Caco-2 (cell line): ENCODE data around the gene FLOT2. TPM values are rescaled to one million over a fixed set of nuclear protein-coding genes. Genes with fewer than 3 reads are reported as not detected.

Experiments used
- BruUV-seq: library from RNA; stranded (reverse); fragments of 400-500 nt; replicated peaks from 2 replicates; lab custom pipeline; 2021; lab: Mats Ljungman, UMichigan
- CTCF ChIA-PET: fragments of 300-600 bp; sonication (Branson Sonifier 250); formaldehyde crosslinking; loops from one replicate; lab custom pipeline; 2022; ENCODE audit warnings: antibody characterized with exemption; lab: Charles Lee
- POLR2A ChIA-PET: fragments of 300-600 bp; sonication (Branson Sonifier 250); formaldehyde crosslinking; loops from one replicate; lab custom pipeline; 2022; ENCODE audit warnings: antibody characterized with exemption; lab: Charles Lee
- DNase-seq, 2 experiments: peaks; one replicate each; pipeline versions ENCODE4 v3.0.0 to v3.0.0-alpha.2; 2020 to 2022
- H3K27me3 ChIP-seq: replicated peaks from 2 replicates; pipeline ENCODE4 v1.6.0; 2011; ENCODE audit warnings: low read length; ENCODE audit not compliant: control insufficient read depth, insufficient read depth
- H3K36me3 ChIP-seq: 2 replicates; pipeline ENCODE4 v1.5.1; 2011; ENCODE audit warnings: low read length; ENCODE audit not compliant: control insufficient read depth, insufficient read depth
- H3K4me1 ChIP-seq: fragments of 250-450 bp; sonication (Bioruptor Pico); 2 replicates; pipeline ENCODE4 v1.5.1; 2020; ENCODE audit warnings: mild to moderate bottlenecking
- H3K4me3 ChIP-seq: 2 replicates; pipeline ENCODE4 v1.5.1; 2011; ENCODE audit warnings: low read depth, mild to moderate bottlenecking, control low read depth, low read length
- H3K9me3 ChIP-seq: fragments of 250-450 bp; sonication (Bioruptor Pico); 2 replicates; pipeline ENCODE4 v1.5.1; 2020; ENCODE audit warnings: mild to moderate bottlenecking, moderate library complexity
- H3K27ac Mint-ChIP-seq: one replicate; pipeline ENCODE4 v1.8.0; 2022; ENCODE audit warnings: mixed read lengths; ENCODE audit not compliant: unreplicated experiment
- H3K27me3 Mint-ChIP-seq: one replicate; pipeline ENCODE4 v1.8.0; 2022; ENCODE audit warnings: mixed read lengths; ENCODE audit not compliant: insufficient read depth, unreplicated experiment
- H3K36me3 Mint-ChIP-seq: one replicate; pipeline ENCODE4 v1.8.0; 2022; ENCODE audit warnings: mild to moderate bottlenecking, mixed read lengths; ENCODE audit not compliant: insufficient read depth, unreplicated experiment
- H3K4me1 Mint-ChIP-seq: one replicate; pipeline ENCODE4 v1.8.0; 2022; ENCODE audit warnings: low read depth, mixed read lengths; ENCODE audit not compliant: unreplicated experiment
- H3K4me3 Mint-ChIP-seq: one replicate; pipeline ENCODE4 v1.8.0; 2022; ENCODE audit warnings: mild to moderate bottlenecking, moderate library complexity, mixed read lengths; ENCODE audit not compliant: unreplicated experiment
- H3K9me3 Mint-ChIP-seq: one replicate; pipeline ENCODE4 v1.8.0; 2022; ENCODE audit warnings: mixed read lengths; ENCODE audit not compliant: unreplicated experiment
- CTCF ChIP-seq, 2 experiments: fragments of 200-600 bp in 1 of 2; IDR thresholded peaks; 1 replicate in 1 of 2; 2 replicates in 1 of 2; pipeline versions ENCODE4 v1.5.1 to v1.8.0; 2011 to 2022; ENCODE audit warnings: antibody characterized with exemption in 1 of 2, control low read depth in 1 of 2, inconsistent platforms in 1 of 2, low read depth in 1 of 2, low read length in 1 of 2, mild to moderate bottlenecking in 1 of 2, moderate library complexity in 1 of 2; ENCODE audit not compliant: insufficient read depth in 1 of 2, severe bottlenecking in 1 of 2, unreplicated experiment in 1 of 2
- intact Hi-C: fragments of 100-400 bp; cut with micrococcal nuclease; formaldehyde crosslinking; loops from one replicate; pipeline ENCODE4 v1.10.0; 2022; ENCODE audit not compliant: unreplicated experiment
- microRNA-seq: library from miRNA; unstranded; fragments of <30 nt; microRNA quantifications from one replicate; pipeline ENCODE4 v1.2.0, GENCODE V29; 2022
- total RNA-seq: library from RNA; stranded (reverse); gene quantifications from 2 replicates; pipeline ENCODE4 v1.2.3, GENCODE V29; 2022

The FLOT2 gene
- total RNA-seq, 1 experiment from 2014 or later: 189 TPM

- no peaks in the 10 kb centered on the region for H3K9me3 Mint-ChIP-seq
- H3K9me3 ChIP-seq: no peaks in the 10 kb centered on the region
- H3K4me1 ChIP-seq: 0 out of 2 replicates have a peak, but pooled peaks cover 3% of the 10 kb centered on the region
- no peak for TF ChIP-seq CTCF (IDR thresholded peaks at IDR 0.05; ENCODE audit: insufficient read depth in 1 of 2, low read depth in 1 of 2, low read length in 1 of 2, severe bottlenecking in 1 of 2, unreplicated experiment in 1 of 2)
- no peaks in the 10 kb centered on the region for H3K27me3 ChIP-seq
- POLR2A ChIA-PET: no interaction called here
- H3K4me3 Mint-ChIP-seq: no peak overlapping the region
- DNase-seq: no peak
- peaks cover 10% of the 10 kb centered on the region for H3K36me3 Mint-ChIP-seq
- H3K27me3 Mint-ChIP-seq: no peaks in the 10 kb centered on the region
- no peak overlapping the region for H3K4me3 ChIP-seq
- H3K27ac Mint-ChIP-seq: no peak overlapping the region
- H3K4me1 Mint-ChIP-seq: no peaks in the 10 kb centered on the region
- CTCF ChIA-PET: no interaction called here
- H3K36me3 ChIP-seq: no peaks in the 10 kb centered on the region
- BruUV-seq: no TSS peak
- intact Hi-C loops: no loop called here
These were observed 63.1 kb downstream of the FLOT2 start for GRCh38 chr17:28834420-28834819.

Small RNA genes within 50 kb of the gene (microRNA-seq; reads per million reads assigned to microRNA genes)
- not detected for gene MIR451B

Other genes with a start within 250 kb of the FLOT2 start
- 63.5 and 64.9 TPM in 2 replicates for gene SDF2, start 235.8 kb downstream of the FLOT2 start, total RNA-seq
- 127 and 129 TPM in 2 replicates for gene SUPT6H, start 235.5 kb downstream of the FLOT2 start, total RNA-seq
- 4.1 and 4.4 TPM in 2 replicates for gene PROCA1, start 185.8 kb downstream of the FLOT2 start, total RNA-seq
- 1.2 and 1.8 TPM in 2 replicates for gene RAB34, start 179.9 kb downstream of the FLOT2 start, total RNA-seq
- 1,980 and 2,181 TPM in 2 replicates for gene RPL23A, start 177.7 kb downstream of the FLOT2 start, total RNA-seq
- gene TLCD1, start 171.5 kb downstream of the FLOT2 start, total RNA-seq: 31.7 and 37.9 TPM in 2 replicates
- gene NEK8, start 168.9 kb downstream of the FLOT2 start, total RNA-seq: 11.0 and 13.4 TPM in 2 replicates
- 140 and 154 TPM in 2 replicates for gene TRAF4, start 153.7 kb downstream of the FLOT2 start, total RNA-seq
- 37.6 and 39.5 TPM in 2 replicates for gene FAM222B, start 54.9 kb downstream of the FLOT2 start, total RNA-seq
- gene ERAL1, start 42.7 kb downstream of the FLOT2 start, total RNA-seq: 77.4 and 85.1 TPM in 2 replicates
- 32.8 and 38.0 TPM in 2 replicates for gene DHRS13, start 5.3 kb upstream of the FLOT2 start, total RNA-seq
- 49.9 and 56.5 TPM in 2 replicates for gene PHF12, start 53.8 kb upstream of the FLOT2 start, total RNA-seq
- gene SEZ6, start 108.3 kb upstream of the FLOT2 start, total RNA-seq: not detected in 2 replicates
- gene PIPOX, start 145.4 kb upstream of the FLOT2 start, total RNA-seq: 2.1 and 2.2 TPM in 2 replicates